Measurements from ENCODE around the gene ECSIT.

The ECSIT gene

DNA sequence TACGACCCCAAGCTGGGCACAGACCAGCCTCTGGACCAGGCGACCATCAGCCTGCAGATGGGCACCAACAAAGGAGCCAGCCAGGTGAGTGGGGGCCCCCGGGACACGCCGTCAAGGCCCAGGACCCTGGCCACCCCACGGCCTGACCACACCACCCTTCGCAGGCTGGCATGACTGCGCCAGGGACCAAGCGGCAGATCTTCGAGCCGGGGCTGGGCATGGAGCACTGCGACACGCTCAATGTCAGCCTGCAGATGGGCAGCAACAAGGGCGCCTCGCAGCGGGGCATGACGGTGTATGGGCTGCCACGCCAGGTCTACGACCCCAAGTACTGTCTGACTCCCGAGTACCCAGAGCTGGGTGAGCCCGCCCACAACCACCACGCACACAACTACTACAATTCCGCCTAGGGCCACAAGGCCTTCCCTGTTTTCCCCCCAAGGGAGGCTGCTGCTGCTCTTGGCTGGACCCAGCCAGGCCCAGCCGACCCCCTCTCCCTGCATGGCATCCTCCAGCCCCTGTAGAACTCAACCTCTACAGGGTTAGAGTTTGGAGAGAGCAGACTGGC, 20.5 kb upstream of the ECSIT start:
- DNase-seq (ENCODE audit: low read depth): no peak

DNA sequence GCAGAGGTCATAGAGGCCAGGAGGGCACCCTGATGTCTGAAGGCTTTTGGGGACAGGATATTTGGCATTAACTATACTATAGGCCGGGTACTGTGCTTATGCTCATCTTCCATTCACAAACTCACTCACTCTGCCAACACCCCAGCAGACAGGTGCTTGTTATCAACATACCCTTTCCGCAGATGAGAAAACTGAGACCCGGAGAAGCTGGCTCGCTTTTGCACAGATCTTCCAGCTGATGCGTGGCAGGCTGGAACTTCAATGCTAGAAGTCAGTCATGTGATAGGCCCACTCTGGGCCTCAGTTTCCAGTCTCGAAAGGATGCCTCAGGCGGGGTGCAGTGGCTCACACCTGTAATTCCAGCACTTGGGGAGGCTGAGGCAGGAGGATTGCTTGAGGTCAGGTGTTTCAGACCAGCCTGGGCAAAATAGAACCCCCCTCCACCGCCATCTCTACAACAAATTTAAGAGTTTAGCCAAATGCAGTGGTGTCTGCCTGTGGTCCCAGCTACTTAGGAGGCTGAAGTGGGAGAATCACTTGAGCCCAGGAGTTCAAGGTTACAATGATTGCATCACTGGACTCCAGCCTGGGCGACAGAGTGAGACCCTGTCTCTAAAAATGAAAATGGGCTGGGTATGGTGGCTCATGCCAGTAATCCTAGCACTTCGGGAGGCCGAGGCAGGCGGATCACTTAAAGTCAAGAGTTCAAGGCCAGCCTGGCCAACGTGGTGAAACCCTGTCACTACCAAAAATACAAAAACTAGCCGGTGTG, 19.2 kb upstream of the ECSIT start:
- DNase-seq (ENCODE audit: low read depth): no peak

DNA sequence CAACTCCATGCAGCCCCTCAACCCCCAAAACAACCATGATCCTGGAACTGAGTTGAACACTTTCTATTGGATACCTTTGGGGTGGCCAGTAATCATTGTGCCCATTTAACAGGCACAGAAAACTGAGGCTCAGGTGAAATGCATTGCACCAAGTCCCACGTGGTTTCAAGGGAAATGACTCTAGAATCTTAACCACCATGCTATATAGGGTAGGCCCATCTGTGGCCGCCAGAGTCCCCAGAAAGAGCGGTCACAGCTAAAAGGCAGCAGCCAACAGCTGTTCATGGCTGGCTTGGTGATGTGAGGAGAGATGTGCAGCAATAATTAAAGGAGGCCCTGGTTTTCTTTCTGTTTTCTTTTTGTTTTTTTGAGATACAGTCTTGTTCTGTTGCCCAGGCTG, 12.3 kb upstream of the ECSIT start:
- no peak for DNase-seq (ENCODE audit: low read depth)

DNA sequence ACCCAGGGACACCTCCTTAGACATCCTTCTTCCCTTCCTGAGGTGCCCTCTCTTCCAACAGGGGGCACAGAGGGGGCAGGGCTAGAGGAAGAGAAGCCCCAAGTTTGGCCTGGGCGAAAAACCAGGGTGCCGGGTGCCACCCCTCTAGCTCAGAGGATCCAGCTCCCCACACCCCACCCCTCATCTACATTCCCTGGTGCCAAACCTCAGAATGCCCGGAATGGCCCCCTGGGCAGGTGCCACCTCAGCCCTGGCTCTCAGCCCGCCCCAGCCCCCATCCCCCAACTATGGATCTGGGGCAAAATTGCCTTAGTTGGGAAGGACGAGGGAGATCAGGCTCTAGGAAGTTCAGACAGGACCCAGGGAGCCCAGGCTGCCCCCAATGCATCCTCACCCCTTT, 11.7 kb upstream of the ECSIT start:
- no peak for DNase-seq (ENCODE audit: low read depth)

DNA sequence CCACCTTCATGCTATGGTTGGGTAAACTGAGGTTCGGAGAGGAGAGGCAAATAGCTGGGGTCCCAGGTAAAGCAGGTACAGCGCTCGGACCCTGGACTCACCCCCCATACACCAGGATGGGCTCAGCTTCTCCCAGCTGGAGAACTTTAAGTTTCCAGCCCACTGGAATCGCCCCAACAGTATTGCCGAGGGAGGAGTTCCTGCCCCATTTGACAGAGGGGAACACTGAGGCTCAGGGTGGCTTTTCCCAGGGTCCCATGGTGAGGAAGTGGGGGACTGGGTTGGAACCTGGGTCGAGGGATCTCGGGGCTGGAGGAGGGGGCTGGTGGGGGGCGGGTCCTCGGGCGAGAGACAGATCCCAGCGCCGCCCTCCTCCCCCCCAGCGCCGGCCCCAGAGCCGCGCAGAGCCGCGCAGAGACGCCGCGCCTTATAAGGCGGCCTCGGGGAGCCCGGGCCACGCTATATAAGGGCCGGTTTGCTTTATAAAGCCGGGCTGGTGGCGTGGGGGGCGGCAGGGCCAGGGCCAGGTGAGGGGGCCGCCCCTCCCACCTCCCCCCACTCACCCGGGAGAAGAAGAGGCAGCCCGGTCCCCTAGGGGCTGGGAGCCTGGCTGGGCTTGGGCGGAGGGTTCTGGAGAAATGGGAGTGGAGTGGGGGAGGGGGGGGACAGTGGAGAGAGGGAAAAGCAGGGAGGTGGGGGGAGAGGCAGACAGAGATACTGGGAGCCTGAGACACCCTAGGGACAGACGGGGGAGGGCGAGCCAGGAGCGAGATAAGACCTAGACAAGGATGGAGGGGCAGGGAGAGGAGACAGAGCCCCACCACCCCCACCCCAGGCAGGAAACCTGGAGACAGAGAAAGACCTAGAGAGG, 10.8 kb upstream of the ECSIT start:
- no peak for DNase-seq (ENCODE audit: low read depth)

DNA sequence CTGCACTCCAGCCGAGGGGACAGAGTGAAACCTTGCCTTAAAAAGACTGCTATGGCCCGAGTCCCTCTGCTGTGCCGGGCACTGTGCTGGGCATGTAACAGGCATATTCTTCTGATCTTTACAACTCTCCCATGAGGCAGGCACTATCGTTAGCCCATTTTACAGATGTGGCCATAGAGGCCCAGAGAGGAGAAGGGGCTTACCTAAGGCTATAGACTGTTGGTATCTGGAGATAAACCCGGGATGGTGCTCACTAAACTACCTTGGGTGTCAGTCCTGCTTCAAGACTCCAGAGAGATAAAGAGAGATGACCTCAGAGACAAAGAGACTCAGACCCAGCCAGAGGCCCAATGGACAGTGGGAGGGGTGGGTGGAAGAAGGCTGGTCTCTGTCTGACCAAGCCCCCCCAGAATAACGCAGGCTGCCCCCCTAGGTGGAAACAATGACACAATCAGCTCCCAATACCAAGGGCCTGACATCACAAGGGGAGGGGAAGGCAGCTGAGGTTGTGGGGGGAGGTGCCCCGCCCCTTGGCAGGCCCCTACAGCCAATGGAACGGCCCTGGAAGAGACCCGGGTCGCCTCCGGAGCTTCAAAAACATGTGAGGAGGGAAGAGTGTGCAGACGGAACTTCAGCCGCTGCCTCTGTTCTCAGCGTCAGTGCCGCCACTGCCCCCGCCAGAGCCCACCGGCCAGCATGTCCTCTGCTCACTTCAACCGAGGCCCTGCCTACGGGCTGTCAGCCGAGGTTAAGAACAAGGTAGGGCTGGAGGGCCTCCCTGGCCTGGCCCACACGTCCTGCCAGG, 9.5 kb upstream of the ECSIT start, which contains the start of gene CNN1:
CNN1 (plus strand) TSS at position 620 of the 805 bp plus-strand sequence; CDS start at position 697, 77 bp downstream.
- DNase-seq (ENCODE audit: low read depth): peak; percentile 67

DNA sequence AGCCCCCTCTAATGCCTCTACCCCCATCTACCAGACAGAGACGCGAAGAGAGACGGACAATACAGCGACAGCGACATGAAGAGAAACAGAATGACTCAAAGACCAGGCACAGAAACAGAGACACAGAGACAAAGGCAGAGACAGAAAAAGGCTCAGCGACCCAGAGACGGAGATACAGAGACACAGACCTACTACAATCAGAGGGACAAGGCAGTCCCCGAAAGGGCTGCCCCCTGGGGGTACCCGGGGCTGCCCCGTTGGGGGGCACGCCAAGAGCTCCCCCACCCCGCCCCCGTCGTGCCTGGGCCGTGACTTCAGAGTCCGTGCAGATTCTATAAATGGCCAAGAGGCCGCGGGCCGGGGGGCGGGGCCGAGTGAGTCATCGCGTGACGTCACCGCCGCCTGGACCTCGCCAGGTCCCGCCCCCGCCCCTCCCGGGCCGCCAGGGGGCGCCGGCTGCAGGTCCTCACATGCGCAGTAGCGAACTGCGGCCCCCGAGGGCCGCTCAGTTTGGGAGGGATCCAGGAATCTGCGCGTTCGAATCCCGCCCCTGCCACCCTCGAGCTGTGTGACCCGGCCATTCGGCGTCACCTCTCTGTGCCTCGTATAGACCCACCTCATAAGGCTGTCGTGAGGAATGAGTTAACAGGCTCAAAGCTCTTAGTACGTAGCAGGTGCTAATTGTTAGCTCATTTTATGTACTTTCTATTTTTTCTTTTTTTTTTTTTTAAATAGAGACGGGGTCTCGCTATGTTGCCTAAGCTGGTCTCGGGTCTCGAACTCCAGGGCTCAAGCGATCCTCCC, 7.1 kb upstream of the ECSIT start:
- DNase-seq (ENCODE audit: low read depth): peak; percentile 74

DNA sequence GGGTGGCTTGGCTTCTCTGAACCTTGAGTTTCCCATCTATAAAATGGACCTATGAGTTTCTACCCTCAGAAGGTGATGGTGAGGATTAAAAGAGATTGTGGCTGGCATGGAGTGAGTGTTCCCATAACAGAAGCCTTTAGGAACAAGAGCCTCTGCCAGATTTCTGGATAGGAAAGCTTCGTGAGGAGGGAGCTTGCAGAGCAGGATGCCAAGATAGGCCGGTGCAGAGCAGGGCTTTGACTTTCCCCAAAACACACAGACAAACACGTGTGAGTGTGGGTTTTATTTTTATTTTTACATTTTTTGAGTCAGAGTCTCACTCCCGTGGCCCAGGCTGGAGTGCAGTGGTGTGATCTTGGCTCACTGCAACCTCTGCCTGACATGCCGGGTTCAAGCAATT, 6.0 kb upstream of the ECSIT start:
- DNase-seq (ENCODE audit: low read depth): no peak

DNA sequence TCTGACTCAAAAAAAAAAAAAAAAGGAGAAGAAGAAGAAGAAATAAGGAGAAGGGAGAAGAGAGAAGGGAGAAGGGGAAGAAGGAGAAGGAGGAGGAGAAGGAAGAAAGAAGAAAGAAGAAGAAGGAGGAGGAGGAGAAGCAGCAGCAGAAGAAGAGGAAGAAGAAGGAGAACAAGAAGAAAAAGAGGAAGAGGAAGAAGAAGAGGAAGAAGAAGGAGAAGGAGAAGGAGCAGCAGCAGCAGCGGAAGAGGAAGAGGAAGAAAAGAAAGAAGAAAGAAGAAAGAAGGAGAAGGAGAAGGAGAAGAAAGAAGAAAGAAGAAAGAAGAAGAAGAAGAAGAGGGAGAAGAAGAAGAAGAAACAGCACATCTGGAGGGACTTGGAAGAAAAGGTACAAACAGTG, 5.6 kb upstream of the ECSIT start:
- no peak for DNase-seq (ENCODE audit: low read depth)

DNA sequence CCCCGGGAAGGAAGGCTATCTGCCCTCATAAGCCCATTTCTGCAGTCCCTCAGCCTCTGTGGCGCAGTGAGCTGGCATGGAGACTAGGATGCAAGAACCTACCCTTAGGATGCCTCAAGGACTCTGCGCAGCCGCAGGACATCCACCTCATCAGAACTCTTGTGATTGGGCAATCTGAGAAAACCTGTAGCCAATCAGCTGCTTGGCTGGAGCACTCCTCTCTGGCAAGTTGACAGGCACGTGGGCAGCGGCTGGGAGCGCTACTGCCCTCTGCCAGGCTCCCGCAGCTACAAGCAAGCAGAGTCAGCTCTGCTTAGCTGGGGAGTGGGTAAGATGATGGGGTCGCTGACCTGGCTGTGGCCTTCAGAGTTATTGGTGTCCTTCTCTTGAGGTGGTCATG, 1.5 kb upstream of the ECSIT start:
- peak; percentile 92 for DNase-seq (ENCODE audit: low read depth)

DNA sequence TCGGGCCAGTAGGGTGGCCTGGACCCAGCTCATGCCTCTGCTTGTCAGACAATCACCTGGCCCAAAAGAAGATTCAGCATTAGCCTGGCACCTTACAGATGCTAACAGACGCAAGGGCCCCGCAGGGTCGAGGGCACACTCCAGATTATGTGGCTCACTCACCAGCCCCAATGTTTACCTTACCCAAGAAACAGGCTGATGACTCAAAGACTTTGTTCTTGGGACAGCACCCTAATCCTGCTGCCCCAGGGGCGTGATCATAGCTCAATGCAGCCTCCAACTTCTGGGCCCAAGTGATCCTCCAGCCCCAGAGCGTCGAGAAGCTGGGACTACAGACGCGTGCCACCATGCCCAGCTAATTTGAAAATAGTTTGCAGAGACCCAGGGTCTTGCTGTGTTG, 9.8 kb downstream of the ECSIT start:
- DNase-seq (ENCODE audit: low read depth): no peak

DNA sequence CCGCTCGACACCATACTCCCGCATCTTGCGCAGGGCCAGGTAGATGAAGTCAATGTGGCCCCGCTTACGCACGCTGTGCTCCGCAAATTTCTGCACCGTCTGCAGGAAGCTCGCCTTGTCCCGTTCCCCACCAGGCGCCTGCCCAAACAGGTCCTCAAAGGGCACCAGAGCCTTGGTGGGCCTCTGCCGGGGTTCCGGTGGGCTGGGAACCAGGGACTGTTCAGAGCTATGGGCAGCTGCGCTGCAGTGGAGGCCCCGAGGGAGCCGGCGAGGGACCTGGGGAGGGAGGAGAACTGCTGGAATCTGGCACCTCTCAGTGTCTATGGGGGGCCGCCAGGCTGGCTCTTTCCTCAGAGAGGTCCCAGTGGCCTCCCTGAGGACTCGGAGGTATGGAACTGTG, 15.0 kb downstream of the ECSIT start:
- DNase-seq (ENCODE audit: low read depth): no peak

DNA sequence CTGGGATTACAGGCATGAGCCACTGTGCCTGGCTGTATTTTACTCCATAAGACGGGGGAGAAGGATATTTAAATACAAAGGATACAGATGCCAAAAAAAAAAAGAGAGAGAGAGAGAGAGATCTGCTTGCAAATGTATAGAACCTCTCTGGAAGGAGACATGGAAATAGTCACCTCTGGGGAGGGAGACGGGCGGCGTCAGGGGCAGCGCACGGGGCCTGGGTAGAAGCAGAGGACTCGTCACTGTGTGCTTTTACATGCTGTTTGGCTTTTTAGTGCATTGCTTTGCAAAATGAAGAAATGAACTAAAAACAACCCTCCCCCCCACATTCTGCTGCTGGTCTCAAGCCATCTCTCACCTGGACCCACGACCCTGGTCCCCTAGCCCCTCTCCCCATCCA, 18.5 kb downstream of the ECSIT start:
- no peak for DNase-seq (ENCODE audit: low read depth)

DNA sequence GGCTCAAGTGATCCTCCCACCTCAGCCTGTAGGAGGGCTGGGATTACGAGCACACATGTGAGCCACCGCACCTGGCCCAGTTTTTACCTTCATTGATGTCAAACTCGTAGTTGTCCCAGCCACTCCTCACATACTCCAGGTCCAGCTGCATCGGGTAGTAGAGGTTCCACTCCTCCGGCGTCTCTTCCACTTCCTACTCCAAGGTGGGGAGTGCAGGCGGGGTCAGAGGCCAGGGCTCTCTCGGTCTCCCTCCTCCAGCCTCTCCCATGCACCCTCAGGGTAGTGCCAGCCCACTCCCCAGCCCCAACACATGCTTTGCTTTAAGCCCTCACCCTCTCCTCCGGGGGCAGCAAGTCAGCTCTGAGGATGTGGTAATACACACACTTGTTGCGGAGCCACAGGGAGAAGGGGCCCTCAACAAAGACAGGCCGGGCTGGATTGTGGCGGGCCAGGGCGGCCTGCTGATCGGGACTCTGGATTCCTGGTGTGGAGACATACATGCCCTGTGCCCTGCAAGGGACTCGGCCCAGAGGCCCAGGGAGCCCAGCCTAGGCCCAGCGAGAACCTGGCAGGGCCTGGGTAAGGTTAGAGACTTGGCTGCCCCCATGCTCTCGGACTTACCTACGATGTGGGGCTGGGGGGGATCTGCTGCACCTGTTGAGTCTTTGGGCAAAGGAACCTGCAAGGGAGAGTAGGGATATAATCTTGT, 21.4 kb downstream of the ECSIT start:
- DNase-seq (ENCODE audit: low read depth): no peak

DNA sequence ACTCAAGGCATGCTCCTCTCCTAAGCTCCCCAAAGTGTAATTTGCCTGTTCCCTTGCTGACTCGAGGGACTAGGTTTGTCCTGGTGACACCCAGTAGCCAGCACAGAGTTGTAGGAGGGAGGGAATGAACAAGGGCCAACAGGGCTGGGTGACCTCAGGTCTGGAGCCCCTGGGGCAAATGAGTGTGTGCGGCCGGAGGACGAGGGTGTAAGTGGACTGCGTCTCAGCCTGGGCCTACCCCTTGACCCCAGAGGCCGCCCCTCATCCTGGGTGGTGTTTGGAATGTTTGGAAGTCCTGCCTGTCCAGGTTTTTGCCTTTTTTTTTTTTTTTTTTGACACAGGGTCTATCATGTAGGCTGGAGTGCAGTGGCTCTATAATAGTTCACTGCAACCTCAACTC, 22.0 kb downstream of the ECSIT start:
- no peak for DNase-seq (ENCODE audit: low read depth)

DNA sequence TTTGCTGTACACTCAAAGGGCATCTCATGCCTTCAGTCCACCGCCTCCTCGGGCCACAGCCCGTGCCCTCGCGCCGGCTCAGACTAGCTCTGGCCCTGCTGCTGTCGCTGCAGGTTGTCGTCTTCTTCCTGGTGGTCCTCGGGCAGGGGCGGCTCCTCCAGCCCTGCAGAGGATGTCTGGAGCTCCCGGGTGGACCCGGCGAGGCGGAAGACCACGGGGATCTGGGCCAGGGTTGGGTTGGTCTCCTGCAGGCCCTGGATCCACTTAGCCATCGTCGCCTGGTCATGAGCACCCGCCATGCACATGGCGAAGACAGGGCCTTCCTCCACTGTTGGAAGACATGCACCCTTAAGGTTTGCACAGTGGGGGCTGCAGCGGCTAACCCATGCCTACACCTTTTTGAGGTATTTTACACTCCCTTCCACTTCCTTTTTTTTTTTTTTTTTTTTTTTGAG, 22.8 kb downstream of the ECSIT start:
- peak; percentile 7 for DNase-seq (ENCODE audit: low read depth)

DNA sequence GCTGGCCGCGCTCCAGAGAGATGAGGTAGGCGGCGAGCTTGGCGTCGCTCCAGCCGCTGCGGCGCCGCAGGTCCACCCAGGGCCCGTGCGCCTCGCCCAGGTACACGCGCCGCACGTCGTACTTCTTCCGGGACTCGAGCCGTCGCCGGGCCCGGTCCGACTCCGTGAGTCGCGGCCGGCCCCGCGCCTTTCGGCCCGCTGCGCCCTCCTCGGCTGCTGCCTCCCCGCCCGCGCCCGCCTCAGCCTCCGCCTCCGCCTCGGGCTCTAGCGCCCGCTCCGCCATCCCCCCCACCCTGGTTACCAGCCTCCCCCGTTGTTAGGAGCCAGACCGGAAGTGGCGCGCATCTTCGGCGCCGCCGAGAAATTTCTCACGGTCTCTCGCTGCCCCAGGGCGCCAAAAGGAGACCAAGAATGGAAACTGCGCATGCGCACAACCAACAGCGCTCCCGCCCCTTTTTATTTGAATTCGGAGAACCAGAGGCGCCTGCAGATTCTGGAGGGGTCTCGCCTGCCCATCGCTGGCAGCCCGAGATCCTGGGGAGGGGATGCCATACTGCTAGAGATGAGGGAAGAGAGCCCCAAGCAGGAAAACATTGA, 23.3 kb downstream of the ECSIT start, which contains the start of gene ZNF653:
ZNF653 (minus strand) TSS at position 336 of the 597 bp plus-strand sequence; CDS start at position 283, 53 bp downstream.
- peak; percentile 85 for DNase-seq (ENCODE audit: low read depth)

DNA sequence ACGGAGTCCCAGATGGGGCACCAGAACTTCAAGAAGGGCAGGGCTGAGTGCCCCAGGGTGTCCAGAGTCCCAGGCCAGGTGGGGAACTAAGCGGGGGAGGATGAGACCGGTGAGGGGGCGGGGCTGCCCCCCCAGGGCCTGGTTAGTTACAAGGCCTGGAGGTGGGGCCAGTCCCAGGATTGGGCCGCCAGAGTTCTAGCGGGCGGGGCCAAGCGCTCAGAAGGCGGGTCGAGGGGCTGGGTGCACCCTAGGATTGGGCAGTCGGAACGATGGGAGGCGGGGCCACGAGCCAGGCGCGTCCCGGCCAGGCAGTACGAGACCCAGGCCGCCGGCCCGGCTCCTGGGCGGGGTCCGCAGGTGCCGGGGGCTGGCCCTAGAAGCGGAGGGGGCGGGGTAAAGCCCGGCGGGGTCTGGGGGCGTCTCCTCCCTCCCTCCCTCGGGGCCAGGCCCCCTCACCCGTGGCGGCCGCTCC, 23.9 kb downstream of the ECSIT start:
- peak; percentile 90 for DNase-seq (ENCODE audit: low read depth)

DNA sequence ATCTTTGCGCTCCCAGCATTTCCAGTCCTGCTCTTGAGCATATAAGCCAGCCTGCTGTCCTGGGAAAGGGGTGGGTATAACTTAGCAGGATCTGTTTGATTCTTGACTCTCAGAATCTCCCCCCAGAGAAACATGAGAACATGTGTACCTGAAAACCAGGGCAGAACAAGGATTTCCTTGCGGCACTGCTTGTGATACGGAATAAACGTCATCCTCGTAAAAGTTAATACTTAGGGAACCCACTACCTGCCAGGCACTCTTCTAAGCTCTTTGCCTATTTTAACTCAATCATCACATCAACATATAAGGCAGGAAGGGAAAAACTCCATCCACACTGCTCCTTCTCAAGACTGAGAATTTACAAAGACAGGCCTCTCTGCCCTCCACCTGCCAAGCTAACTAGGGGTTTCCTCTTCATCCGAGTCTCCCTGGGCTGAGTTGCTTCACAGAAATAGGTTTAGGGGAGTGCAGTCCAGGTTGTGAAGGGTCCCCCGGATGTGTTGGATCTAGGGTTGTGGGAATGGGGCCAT, 24.4 kb downstream of the ECSIT start:
- DNase-seq (ENCODE audit: low read depth): no peak
